Caki2 (cell line): ENCODE results near the gene COL12A1. TPM values are rescaled to one million over a fixed set of nuclear protein-coding genes. Genes with fewer than 3 reads are reported as not detected.

Source experiments
- DNase-seq: peaks from one replicate; pipeline ENCODE4 v3.0.0-alpha.2; 2015; ENCODE audit warnings: low read depth
- in situ Hi-C: cut with HindIII; loops from 2 replicates; pipeline ENCODE4 v1.10.0; 2016; ENCODE audit warnings: low sequenced_read_pairs, low pct_unique_long_range_greater_than_20kb, mixed read lengths
- total RNA-seq: library from RNA; depleted of rRNA; stranded (reverse); fragments of >200 nt; shearing (Covaris generic); gene quantifications from 2 replicates; pipeline ENCODE4 v1.2.3, GENCODE V29; 2014; ENCODE audit warnings: low replicate concordance

COL12A1 gene
- total RNA-seq, 1 experiment from 2014 or later, result 6.7 TPM

DNA sequence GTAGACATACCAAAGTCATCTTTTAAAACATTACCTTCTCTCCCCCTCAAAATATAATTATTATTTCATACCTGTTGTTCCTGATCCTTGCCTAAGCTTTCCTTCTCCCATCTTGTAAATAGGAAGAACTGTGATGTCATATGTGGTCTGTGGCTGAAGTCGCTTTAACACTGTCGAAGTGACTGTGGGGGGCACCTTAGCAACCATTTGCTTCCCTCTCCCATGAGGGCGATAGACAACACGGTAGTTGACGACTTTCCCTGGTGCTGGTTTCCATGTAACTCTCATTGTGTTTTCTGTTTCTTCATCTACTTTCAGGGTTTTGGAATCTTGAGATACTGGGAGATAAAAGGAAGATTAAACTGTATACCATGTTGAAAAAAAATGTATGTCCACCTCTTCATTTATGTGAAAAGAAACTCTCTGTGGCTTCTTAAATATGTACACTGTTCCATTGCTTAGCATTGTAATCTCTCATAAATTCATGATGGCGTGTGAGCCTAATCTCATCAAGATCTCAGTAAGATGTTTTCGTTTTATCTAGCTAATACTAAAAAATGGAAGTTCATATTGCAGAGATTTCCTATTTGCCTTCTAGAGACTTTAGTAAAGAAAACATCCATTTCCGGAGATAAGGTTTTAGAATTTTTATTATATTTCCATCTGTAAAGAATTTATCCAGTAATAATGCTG is 49.5 kb downstream of the COL12A1 start:
- in situ Hi-C loops, result no loop called here
- DNase-seq, result no peak

- in situ Hi-C loops, result no loop called here
- DNase-seq, result no peak
These were observed 50.2 kb downstream of the COL12A1 start for GRCh38 chr6:75155631-75156030.

GRCh38 chr6:75154973-75155372 is 50.9 kb downstream of the COL12A1 start:
- no peak for DNase-seq
- in situ Hi-C loops, result no loop called here

GRCh38 chr6:75150685-75151412 is 55.0 kb downstream of the COL12A1 start:
- DNase-seq, result no peak
- in situ Hi-C loops, result no loop called here

GRCh38 chr6:75149696-75150095 is 56.2 kb downstream of the COL12A1 start:
- in situ Hi-C loops, result no loop called here
- DNase-seq, result no peak

- in situ Hi-C loops, result no loop called here
- DNase-seq, result no peak
These were observed 56.6 kb downstream of the COL12A1 start for GRCh38 chr6:75149240-75149639.

- in situ Hi-C loops, result no loop called here
- DNase-seq, result no peak
These were observed 58.3 kb downstream of the COL12A1 start for GRCh38 chr6:75147512-75147911.

DNA sequence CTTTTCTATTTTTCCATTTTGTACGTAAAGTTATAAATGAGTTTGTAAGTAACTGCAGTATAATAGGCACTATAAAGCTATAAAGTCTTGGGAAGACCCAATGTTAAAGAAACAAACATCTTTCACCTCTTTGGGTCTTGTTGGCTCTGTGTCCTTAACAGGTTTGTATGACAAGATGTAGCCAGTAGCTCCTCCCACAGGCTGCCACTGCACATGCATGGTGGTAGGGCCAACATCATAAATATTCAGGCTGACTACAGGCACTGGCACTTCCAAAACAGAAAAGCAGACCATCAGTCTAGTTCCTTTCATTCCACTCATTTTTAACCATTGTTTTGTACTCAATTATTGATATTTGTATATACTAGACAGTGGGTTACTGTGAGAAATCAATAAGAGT is 59.9 kb downstream of the COL12A1 start:
- DNase-seq, result no peak
- in situ Hi-C loops, result no loop called here

DNA sequence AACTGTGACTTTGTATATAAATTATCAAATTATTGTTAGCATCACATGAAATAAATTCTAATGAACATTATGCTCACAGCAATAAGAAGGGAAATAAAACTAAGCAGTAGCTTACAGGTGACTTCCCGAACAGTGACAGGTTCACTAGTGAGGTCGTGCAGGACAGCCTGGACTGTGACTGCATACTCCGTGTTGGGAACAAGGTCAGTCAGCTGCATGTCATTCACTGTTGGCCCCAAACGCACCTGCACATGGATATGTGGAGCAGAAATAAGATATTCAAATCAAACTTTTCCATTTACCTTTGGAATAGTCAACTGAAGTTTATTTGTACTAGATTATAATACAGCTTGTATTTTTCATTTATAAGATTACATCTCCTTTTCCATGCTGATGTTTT is 60.6 kb downstream of the COL12A1 start:
- DNase-seq, result no peak
- in situ Hi-C loops, result no loop called here

- DNase-seq, result no peak
- in situ Hi-C loops, result no loop called here
These were observed 61.5 kb downstream of the COL12A1 start for GRCh38 chr6:75144386-75144785.

GRCh38 chr6:75143191-75143590 is 62.7 kb downstream of the COL12A1 start:
- in situ Hi-C loops, result no loop called here
- no peak for DNase-seq

DNA sequence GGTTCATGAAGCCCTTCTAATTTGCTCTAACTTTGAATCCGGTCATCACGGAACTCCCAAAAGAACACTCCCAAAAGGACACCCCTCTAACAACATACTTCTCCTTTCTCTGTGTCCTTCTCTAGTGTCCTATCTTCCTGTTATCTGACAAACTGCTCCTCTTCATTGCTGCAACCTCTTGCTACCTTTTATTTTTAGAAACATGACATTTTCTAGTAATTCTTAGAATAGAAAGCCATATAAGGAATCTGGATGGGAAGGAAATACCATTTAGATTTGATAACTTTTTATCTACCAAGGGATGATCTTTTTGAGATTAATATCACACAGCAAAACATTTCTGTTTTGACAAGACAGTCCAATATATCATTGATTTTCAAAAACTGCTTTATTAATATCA is 63.1 kb downstream of the COL12A1 start:
- in situ Hi-C loops, result no loop called here
- DNase-seq, result no peak

- no peak for DNase-seq
These were observed 70.0 kb downstream of the COL12A1 start for GRCh38 chr6:75135876-75136275.

DNA sequence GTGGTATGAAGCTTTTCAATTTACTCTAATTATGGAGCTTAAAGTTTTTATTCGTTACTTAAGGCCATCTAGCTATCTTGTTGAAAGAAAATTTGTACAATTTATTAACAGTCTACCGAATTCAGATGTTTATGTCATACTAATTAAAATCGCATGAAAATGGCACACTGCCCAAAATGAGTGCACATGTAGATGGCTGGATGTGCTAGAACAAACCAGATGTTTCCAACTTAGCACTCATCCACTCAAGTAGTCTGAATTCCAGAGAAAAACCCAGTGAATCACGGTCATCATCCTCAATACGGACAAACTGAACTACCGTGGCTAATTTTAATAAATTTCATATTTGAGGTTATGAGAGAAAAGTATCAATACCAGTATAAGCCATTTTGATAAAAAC is 70.4 kb downstream of the COL12A1 start:
- in situ Hi-C loops, result no loop called here
- no peak for DNase-seq

More at GRCh38 chr6:75135876-75136275, 70.0 kb downstream of the COL12A1 start:
- in situ Hi-C loops, result no loop called here

DNA sequence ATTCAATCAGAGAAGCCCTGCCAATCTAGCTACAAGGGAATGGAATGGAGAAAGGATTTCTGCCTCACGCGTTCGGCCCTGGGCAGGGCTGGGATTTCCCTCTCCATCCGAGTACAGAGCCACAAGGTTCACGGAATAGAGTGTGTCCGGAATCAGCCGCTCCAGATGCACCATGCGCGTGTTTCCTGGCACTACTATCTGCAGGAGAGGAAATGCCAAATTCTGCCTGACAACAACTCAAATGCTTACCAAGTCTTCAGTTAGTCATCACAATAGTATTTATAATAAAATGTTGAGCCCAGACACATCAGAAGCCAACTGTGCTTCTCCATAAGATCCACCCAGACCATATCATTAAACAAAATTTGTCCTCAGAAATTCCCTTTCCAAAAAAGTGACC is 75.1 kb downstream of the COL12A1 start:
- in situ Hi-C loops, result no loop called here
- no peak for DNase-seq

GRCh38 chr6:75128878-75129570 is 76.8 kb downstream of the COL12A1 start:
- no peak for DNase-seq
- in situ Hi-C loops, result no loop called here

DNA sequence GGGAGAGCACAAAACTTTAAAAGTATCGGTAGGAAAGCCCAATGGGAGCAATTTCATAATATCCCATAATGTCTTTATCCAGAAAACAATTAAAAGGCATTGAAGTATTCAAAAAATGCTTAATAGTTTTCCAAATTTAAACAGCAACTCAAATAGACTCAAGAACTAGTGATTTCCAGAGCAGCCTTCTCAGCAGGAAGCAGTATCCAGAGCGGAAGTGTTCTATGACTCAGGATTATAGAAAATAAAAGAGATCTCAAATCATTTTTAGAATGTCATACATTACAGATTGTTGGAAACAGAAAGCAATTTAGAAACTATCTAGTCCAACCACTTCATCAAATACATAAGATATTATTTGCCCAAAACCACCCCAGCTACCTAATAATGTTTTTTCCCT is 79.3 kb downstream of the COL12A1 start:
- DNase-seq, result no peak

DNA sequence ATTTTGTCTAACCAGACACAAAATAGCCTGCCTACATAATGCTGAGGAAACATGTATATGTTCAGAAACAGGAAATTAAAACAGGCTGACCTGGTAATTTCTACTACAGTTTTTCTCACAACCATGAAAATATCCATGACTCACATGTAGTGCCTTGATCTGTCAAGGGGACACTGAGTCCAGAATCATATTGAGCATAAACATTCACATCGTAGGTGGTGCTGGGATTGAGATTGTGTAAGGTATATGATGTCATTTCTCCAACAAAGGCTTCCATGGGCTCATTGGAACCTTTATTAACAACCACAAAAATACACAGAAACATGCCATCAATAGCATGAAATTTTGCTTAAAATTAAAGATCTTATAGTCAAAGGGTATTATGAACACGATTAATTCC is 80.9 kb downstream of the COL12A1 start:
- no peak for DNase-seq
- in situ Hi-C loops, result no loop called here

More for the DNA sequence above, 79.3 kb downstream of the COL12A1 start:
- in situ Hi-C loops, result no loop called here

DNA sequence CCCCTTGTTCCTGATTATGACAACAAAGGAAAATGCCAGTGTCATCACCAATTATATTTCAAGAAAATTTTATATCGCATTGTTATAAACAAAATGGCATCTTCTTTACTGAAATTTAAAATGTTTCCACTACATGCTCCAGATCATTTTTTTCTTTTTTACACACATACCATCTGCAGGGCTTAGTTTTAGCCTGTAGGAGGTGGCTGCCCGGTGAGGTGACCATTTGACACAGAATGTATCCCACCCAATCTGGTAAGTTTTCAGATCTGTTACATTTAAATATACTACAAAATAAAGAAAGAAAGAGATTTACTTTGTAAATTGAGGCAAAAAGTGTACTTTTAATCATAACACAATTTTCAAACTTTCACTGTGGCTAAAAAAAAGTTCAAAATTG is 81.8 kb downstream of the COL12A1 start:
- DNase-seq, result no peak
- in situ Hi-C loops, result no loop called here
